Glomerular visceral epithelial cell (primary cell): ENCODE data around the gene PRDM16.

ENCODE experiments used
- DNase-seq: peaks from one replicate; pipeline ENCODE4 v3.0.0-alpha.2; 2016; ENCODE audit errors: extremely low spot score

Gene PRDM16

GRCh38 chr1:3298197-3298596 lies 229.2 kb downstream of the PRDM16 start:
- DNase-seq, result no peak

- no peak for DNase-seq
Measured at GRCh38 chr1:3304246-3304645, 235.2 kb downstream of the PRDM16 start.

GRCh38 chr1:3304692-3305091 lies 235.7 kb downstream of the PRDM16 start:
- no peak for DNase-seq

DNA sequence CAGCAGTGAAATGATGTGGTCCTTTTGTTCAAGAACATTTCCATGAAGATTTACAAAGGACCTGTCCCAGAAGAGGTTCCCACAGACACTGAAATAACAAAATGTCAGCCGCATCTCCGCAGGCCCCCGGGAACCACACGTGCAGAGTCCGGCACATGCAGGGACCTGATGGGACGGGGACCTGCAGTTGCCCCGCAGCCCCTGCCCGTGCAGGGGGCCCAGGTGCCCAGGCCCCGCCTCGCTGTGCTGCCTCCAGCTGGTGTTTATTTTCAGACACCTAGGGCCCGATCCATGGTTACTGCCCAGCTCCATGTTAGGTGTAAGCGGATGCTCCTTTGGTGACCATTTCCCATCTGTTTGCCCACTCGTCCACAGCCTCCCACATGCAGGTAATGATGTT lies 236.2 kb downstream of the PRDM16 start:
- DNase-seq, result no peak

DNA sequence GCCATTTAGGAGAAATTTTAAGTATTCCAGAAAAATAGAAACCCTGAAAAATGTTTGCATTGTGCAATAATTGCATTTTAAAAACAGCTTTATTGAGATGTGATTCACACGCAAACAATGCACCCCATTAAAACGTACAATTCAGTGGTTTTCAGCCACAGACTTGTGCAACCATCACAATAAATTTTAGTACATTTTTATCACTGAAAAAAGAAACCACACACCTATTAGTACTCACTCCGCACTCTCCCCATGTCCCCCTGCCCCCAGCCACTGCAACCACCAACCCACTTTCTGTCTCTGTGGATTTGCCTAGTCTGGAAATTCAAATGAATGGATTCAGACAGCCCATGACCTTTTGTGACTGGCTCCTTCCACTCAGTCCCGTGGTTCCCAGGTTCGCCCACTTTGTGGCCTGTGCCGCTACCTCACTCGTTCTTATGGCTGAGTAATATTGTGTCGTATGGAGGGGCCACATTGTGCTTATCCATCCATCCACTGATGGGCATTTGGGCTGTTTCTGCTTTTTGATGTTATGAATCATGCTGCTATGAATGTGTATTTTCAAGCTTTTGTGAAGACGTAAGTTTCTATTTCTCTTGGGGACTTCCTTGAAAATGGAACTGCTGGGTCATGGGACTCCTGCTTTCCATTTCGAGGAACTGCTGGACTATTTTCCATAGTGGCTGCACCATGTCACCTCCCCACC lies 237.7 kb downstream of the PRDM16 start:
- peak; percentile 70 for DNase-seq

- peak; percentile 59 for DNase-seq
Measured at GRCh38 chr1:3307359-3307758, 238.4 kb downstream of the PRDM16 start.

- DNase-seq, result no peak
Measured at GRCh38 chr1:3308053-3308452, 239.1 kb downstream of the PRDM16 start.

DNA sequence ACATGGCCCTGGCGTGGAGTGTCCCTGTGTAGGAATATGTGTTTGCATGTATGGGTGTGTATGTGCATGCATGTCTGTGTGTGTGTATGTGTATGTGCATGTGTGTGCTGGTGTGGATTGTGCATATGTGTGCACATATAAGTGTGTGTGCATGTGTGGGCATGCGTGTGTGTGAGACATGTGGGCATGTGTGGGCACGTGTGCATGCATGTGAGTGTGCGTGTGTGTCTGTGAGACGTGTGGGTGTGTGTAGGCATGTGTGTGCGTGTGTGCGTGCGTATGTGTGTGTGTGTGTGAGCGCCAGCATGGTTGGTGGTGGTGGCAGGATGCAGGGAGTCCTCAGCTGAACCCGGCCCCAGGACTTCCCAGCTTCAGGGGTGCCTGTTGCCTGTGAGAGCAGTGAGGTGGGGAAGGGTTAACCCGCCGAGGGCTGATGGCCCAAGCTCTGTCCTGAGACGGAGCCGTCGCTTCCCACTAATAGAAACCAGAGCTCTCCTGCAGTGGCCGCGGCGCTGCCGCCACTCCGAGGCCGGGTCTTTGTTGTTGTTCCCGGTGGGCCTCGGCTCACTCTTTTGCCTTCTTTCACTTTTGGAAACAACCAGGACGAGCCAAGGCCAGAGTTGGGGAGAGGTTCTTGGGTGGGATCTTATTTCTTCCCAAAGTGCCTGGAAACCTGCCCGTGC lies 241.9 kb downstream of the PRDM16 start:
- DNase-seq, result no peak

GRCh38 chr1:3311711-3312110 lies 242.7 kb downstream of the PRDM16 start:
- DNase-seq, result no peak

DNA sequence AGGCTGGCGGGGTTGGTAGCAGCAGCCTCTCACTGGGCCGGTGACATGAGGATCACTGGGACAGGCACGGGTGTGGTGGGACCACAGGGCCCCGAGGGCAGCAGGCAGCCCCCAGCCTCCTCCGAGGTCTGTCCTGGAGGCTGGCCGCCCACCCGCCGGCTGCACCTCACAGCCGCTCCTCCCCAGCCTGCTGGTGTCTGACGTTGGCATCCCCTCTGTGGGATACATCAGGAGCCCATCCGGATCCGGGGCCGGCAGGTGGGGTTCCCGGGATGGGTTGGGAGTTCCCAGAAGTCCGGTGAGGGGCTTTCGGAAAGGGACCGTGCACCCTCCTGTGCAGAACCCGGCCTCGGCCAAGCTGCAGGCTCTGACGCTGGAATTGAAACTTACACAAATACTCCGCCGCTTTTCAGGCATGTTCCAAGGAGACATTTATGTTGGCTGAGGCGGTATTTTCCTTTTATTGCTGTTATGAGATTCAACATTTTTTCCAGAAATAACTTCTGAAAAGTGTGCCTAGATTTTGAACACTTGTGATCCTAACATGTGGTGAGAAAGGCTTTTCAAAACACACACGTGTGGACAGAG lies 243.4 kb downstream of the PRDM16 start:
- no peak for DNase-seq

DNA sequence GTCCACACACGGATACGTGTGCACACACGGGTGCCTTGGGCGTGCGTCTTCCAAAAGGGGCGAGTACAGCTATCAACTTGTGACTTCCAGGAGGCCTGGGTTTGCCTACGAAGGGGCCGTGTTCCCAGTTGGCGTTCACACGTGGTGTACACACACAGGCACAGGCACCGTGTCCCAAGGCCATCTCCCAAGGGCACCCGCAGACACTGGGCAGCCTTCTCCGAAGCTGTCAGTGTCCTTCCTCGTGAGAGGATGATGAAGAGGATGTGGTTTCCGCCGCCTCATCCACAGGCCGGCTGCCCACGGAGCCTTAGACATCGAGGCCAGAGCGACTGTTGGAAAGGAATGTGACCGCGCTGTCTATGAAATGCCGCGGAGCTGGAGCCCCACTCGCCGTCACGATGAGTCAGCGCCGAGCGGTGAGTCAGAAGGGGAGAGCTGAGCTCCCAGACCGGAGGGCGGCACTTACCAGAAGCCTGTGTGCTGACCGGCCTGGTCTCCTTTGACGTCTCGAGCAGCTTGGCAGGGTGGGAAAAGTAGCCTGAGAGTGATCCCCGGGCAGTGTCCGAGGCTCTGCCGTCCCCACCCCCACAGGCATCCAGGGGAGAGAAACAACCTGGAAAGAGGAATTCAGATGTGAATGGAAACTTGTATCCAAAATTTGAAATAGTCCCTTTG lies 244.0 kb downstream of the PRDM16 start:
- peak; percentile 98 for DNase-seq

DNA sequence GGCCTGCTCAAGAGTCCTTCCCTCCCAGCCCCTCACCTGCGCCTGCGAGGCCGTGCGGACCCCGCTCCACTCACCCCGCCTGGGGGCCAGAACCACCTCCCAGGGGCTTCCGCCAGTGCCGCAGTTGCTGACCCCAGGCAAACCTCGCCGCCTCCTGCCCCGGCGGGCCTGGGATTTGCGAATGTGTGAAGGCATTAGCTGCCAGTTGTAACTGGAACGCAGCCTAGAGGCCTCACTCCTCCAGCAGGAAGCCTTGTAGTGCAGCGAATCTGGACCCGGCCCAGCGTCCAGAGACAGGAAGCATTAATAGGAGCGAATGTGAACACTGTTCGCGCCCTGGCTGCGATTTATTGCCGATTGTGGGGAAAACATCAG lies 244.6 kb downstream of the PRDM16 start:
- DNase-seq, result peak; percentile 51

GRCh38 chr1:3314491-3315381 lies 245.7 kb downstream of the PRDM16 start:
- no peak for DNase-seq

DNA sequence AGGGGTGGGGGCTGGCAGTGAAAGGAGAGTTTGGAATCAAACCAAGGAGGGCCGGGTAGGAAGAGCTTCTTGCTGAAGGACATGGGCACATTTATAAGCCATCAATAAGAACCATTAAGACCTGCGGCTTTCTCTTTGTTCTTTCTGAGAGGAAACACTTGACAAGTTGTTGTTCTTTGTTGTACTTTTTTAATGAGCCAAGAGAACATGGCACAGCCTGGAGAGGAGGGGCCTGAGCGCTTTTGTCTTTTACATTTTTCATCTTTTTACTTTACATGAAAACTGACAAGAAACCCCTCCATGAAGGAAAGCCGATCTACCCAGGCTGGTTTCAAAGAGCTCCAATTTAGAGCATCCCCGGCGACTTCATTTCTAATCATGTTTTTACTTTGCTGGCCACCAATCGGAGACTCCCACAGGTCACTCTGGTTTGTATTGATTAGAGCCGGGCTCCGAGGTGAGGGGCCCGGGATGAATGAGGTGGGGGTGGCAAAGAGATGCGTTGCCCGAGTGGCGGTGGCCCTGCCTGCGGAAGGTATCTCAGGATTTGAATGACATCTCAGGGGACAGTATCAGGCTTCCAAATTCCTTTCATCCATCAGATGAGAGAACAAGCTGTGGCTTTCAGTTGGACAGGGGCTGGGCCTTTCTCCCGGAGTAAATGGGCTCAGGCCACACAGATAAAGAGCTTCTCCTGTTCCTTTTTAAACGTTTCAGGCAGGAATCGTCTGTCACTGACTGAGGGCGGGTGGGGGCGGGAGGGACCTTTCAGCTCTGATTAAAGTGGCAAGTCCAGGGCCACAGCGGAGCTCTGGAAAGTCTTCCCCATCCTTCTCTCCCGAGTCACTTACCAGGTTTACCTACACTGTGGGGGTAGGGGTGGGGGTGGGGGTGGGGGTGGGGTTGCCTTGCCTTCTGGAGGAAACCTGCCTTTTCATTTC lies 246.7 kb downstream of the PRDM16 start:
- DNase-seq, result no peak

- DNase-seq, result no peak
Measured at GRCh38 chr1:3316340-3316943, 247.4 kb downstream of the PRDM16 start.

- DNase-seq, result no peak
Measured at GRCh38 chr1:3317456-3317855, 248.5 kb downstream of the PRDM16 start.

GRCh38 chr1:3318329-3318728 lies 249.3 kb downstream of the PRDM16 start:
- DNase-seq, result no peak

DNA sequence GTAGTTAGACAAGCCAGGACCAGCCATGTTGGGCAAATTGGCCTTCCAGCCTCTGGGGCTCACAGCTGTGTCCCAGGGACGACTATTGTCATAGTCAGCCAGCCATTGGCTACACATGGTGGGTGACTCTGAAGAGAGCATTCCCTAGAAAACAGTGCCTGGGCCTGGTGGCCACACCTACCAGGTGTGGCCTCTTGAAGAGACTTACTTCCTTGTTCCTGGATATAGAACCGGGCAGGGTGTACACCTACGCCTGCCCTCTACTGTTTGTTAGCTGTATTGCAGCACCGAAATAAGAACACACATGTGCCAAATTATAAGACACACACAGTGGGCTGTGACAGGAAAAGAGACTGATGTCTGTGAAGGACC lies 250.9 kb downstream of the PRDM16 start:
- DNase-seq, result peak; percentile 77

- peak; percentile 12 for DNase-seq
Measured at GRCh38 chr1:3320246-3321152, 251.5 kb downstream of the PRDM16 start.
